T-helper 2 cell treated with Interferon-gamma antibody and Interleukin-4, amounts not matched to agents 5 μg/mL and 100 μg/mL, for 36 hours (primary cell): ENCODE measurements around the gene MYZAP.

Experiments used
- DNase-seq: peaks from one replicate; pipeline ENCODE4 v3.0.0; 2021; ENCODE audit warnings: low spot score
- H3K27ac Mint-ChIP-seq: one replicate; pipeline ENCODE4 v1.8.0; 2021; ENCODE audit warnings: mild to moderate bottlenecking, mixed read lengths
- H3K27me3 Mint-ChIP-seq: one replicate; pipeline ENCODE4 v1.8.0; 2021; ENCODE audit warnings: low read depth, mixed read lengths
- H3K36me3 Mint-ChIP-seq: one replicate; pipeline ENCODE4 v1.8.0; 2021; ENCODE audit warnings: low read depth, mixed read lengths
- H3K4me1 Mint-ChIP-seq: one replicate; pipeline ENCODE4 v1.8.0; 2021; ENCODE audit warnings: low read depth, mixed read lengths
- H3K4me3 Mint-ChIP-seq: one replicate; pipeline ENCODE4 v1.8.0; 2022; ENCODE audit warnings: mild to moderate bottlenecking, moderate library complexity, mixed read lengths
- H3K9me3 Mint-ChIP-seq: one replicate; pipeline ENCODE4 v1.8.0; 2021; ENCODE audit warnings: mixed read lengths

Gene MYZAP

GRCh38 chr15:57656434-57656833 is 64.7 kb downstream of the MYZAP start:
- Mint-ChIP-seq H3K9me3 (no peaks in the 10 kb centered on the region), H3K27ac (no peak overlapping the region), H3K4me1 (peaks cover 6% of the 10 kb centered on the region), H3K4me3 (no peak overlapping the region), H3K36me3 (no peaks in the 10 kb centered on the region), H3K27me3 (peaks cover 17% of the 10 kb centered on the region)
- no peak for DNase-seq

- no peak for DNase-seq
Measured at GRCh38 chr15:57657619-57658018, 65.9 kb downstream of the MYZAP start.

GRCh38 chr15:57662091-57662744 is 70.5 kb downstream of the MYZAP start:
- no peak for DNase-seq
- H3K4me1 Mint-ChIP-seq = no peaks in the 10 kb centered on the region
- no peak overlapping the region for H3K4me3 Mint-ChIP-seq
- no peaks in the 10 kb centered on the region for H3K9me3 Mint-ChIP-seq
- H3K36me3 Mint-ChIP-seq = no peaks in the 10 kb centered on the region
- no peak overlapping the region for H3K27ac Mint-ChIP-seq
- peaks cover 18% of the 10 kb centered on the region for H3K27me3 Mint-ChIP-seq

More at GRCh38 chr15:57657619-57658018, 65.9 kb downstream of the MYZAP start:
- Mint-ChIP-seq H3K4me1 (no peaks in the 10 kb centered on the region), H3K27me3 (peaks cover 20% of the 10 kb centered on the region), H3K27ac (no peak overlapping the region), H3K9me3 (no peaks in the 10 kb centered on the region), H3K4me3 (no peak overlapping the region), H3K36me3 (no peaks in the 10 kb centered on the region)

- Mint-ChIP-seq H3K36me3 (no peaks in the 10 kb centered on the region), H3K27ac (no peak overlapping the region), H3K4me1 (no peaks in the 10 kb centered on the region), H3K27me3 (peaks cover 17% of the 10 kb centered on the region), H3K9me3 (no peaks in the 10 kb centered on the region), H3K4me3 (no peak overlapping the region)
- no peak for DNase-seq
Measured at GRCh38 chr15:57662802-57663201, 71.1 kb downstream of the MYZAP start.

GRCh38 chr15:57663262-57663661 is 71.6 kb downstream of the MYZAP start:
- no peak overlapping the region for H3K4me3 Mint-ChIP-seq
- no peak for DNase-seq
- no peaks in the 10 kb centered on the region for H3K4me1 Mint-ChIP-seq
- no peak overlapping the region for H3K27ac Mint-ChIP-seq
- no peaks in the 10 kb centered on the region for H3K36me3 Mint-ChIP-seq
- no peaks in the 10 kb centered on the region for H3K9me3 Mint-ChIP-seq
- H3K27me3 Mint-ChIP-seq = peaks cover 16% of the 10 kb centered on the region

- Mint-ChIP-seq H3K27ac (no peak overlapping the region), H3K9me3 (no peaks in the 10 kb centered on the region), H3K27me3 (peaks cover 20% of the 10 kb centered on the region), H3K36me3 (no peaks in the 10 kb centered on the region), H3K4me1 (no peaks in the 10 kb centered on the region), H3K4me3 (no peak overlapping the region)
- DNase-seq = no peak
Measured at GRCh38 chr15:57665194-57665593, 73.5 kb downstream of the MYZAP start.

GRCh38 chr15:57665939-57666338 is 74.2 kb downstream of the MYZAP start:
- no peak for DNase-seq
- Mint-ChIP-seq H3K4me1 (no peaks in the 10 kb centered on the region), H3K27me3 (peaks cover 22% of the 10 kb centered on the region), H3K4me3 (no peak overlapping the region), H3K9me3 (no peaks in the 10 kb centered on the region), H3K27ac (no peak overlapping the region), H3K36me3 (no peaks in the 10 kb centered on the region)

GRCh38 chr15:57667171-57667849 is 75.6 kb downstream of the MYZAP start:
- Mint-ChIP-seq H3K4me1 (no peaks in the 10 kb centered on the region), H3K36me3 (no peaks in the 10 kb centered on the region), H3K4me3 (no peak overlapping the region), H3K27me3 (peaks cover 26% of the 10 kb centered on the region), H3K27ac (no peak overlapping the region), H3K9me3 (no peaks in the 10 kb centered on the region)
- DNase-seq = no peak

- H3K9me3 Mint-ChIP-seq = no peaks in the 10 kb centered on the region
Measured at GRCh38 chr15:57668016-57668415, 76.3 kb downstream of the MYZAP start.

GRCh38 chr15:57671636-57672035 is 79.9 kb downstream of the MYZAP start:
- peaks cover 43% of the 10 kb centered on the region for H3K27me3 Mint-ChIP-seq
- no peak overlapping the region for H3K27ac Mint-ChIP-seq
- no peaks in the 10 kb centered on the region for H3K4me1 Mint-ChIP-seq
- no peaks in the 10 kb centered on the region for H3K36me3 Mint-ChIP-seq
- no peak overlapping the region for H3K4me3 Mint-ChIP-seq
- no peak for DNase-seq
- H3K9me3 Mint-ChIP-seq = no peaks in the 10 kb centered on the region

More at GRCh38 chr15:57668016-57668415, 76.3 kb downstream of the MYZAP start:
- no peak for DNase-seq
- Mint-ChIP-seq H3K4me3 (no peak overlapping the region), H3K36me3 (no peaks in the 10 kb centered on the region), H3K27me3 (peaks cover 32% of the 10 kb centered on the region), H3K4me1 (no peaks in the 10 kb centered on the region), H3K27ac (no peak overlapping the region)

GRCh38 chr15:57675481-57676181 is 83.9 kb downstream of the MYZAP start:
- peaks cover 7% of the 10 kb centered on the region for H3K4me1 Mint-ChIP-seq
- no peak overlapping the region for H3K27ac Mint-ChIP-seq
- peaks cover 28% of the 10 kb centered on the region for H3K27me3 Mint-ChIP-seq

GRCh38 chr15:57676585-57676984 is 84.9 kb downstream of the MYZAP start:
- Mint-ChIP-seq H3K36me3 (no peaks in the 10 kb centered on the region), H3K27ac (no peak overlapping the region), H3K4me1 (peaks cover 9% of the 10 kb centered on the region), H3K27me3 (peaks cover 21% of the 10 kb centered on the region), H3K4me3 (no peak overlapping the region), H3K9me3 (no peaks in the 10 kb centered on the region)
- no peak for DNase-seq

More at GRCh38 chr15:57675481-57676181, 83.9 kb downstream of the MYZAP start:
- H3K36me3 Mint-ChIP-seq = no peaks in the 10 kb centered on the region
- no peak for DNase-seq
- no peaks in the 10 kb centered on the region for H3K9me3 Mint-ChIP-seq
- no peak overlapping the region for H3K4me3 Mint-ChIP-seq

GRCh38 chr15:57677204-57677603 is 85.5 kb downstream of the MYZAP start:
- Mint-ChIP-seq H3K4me1 (peaks cover 9% of the 10 kb centered on the region), H3K27ac (no peak overlapping the region), H3K4me3 (no peak overlapping the region), H3K36me3 (no peaks in the 10 kb centered on the region), H3K27me3 (peaks cover 19% of the 10 kb centered on the region), H3K9me3 (no peaks in the 10 kb centered on the region)
- no peak for DNase-seq

GRCh38 chr15:57680021-57680420 is 88.3 kb downstream of the MYZAP start:
- H3K27ac Mint-ChIP-seq = peak overlapping the region; percentile 77
- no peak overlapping the region for H3K4me3 Mint-ChIP-seq
- H3K36me3 Mint-ChIP-seq = no peaks in the 10 kb centered on the region
- DNase-seq = no peak
- H3K4me1 Mint-ChIP-seq = peaks cover 9% of the 10 kb centered on the region
- H3K9me3 Mint-ChIP-seq = no peaks in the 10 kb centered on the region
- H3K27me3 Mint-ChIP-seq = peaks cover 6% of the 10 kb centered on the region
